ENCODE results near the gene SEMA3G. TPM values are rescaled to one million over a fixed set of nuclear protein-coding genes. Genes with fewer than 3 reads are reported as not detected.

SEMA3G gene
- total RNA-seq, 1 donor from 2014 or later = 12.9 TPM

DNA sequence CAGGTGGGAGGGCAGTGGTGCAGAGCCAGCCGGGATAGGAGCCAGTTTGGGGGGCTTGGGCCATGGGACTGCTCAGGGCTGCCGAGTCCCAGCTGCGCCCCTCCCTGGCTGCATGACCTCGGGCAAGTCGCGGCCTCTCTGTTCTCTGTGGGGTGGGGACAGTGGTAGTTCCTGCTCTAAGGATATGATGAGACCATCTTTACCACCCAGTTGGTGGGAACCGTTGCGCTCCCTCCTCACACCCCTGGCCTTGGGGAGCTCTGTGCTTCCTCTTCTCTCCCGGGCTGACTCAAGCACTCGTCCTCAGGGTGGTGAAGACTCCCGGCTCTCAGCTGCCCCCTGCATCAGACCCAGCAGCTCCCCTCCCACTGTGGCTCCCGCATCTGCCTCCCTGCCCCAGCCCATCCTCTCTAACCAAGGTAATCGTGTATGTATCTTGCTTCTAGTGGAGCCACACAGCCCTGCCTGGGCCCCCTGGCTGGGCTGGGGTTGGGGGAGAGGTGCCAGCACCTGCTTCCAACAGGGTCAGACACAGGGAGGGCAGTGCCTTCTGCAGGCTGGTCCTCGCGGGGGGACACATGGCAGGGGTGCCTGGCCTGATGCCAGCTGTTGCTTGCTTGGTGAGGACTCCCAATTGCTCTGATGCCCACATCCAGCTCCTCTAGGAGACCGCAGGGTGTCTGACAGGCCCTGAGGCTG is 35.1 kb upstream of the SEMA3G start:
- DNase-seq (ENCODE audit: low read depth in 2 of 2) = no peak

DNA sequence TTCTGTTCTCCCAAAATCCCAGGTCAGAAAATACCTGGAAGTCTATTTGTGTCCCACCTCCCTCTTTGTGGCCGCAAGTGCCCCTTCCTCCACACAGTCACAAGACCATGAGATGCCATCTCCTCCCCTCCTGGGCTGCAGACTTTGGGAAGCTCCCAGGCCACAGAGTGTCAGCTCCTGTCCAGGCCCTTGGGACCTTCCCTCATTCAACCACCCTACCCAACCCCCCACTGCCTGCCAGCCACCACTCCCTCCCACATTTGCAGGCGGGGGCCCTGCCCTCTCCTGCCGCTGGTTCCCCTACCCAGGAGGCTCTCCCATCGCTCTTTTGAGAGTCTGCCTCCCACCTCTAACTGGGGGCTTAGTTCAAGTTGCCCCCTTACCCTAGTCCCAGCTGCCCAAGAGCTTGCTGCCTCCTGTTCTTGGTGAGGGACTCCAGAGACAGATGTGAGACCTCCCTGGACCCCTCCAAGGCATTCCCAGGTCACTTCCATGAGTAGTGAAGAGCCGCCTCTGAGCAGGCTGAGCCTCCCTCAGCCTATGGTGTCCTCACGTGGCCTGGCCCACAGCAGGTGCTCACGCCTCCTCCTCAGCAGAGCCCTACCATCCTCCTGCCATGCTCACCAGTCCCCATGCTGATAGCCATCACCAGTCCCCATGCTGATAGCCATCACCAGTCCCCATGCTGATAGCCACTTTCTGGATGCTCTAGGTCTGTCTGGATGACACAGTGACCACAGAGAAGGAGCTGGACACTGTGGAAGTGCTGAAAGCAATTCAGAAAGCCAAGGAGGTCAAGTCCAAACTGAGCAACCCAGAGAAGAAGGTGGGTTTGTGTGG is 34.4 kb upstream of the SEMA3G start:
- no peak for DNase-seq (ENCODE audit: low read depth in 2 of 2)

DNA sequence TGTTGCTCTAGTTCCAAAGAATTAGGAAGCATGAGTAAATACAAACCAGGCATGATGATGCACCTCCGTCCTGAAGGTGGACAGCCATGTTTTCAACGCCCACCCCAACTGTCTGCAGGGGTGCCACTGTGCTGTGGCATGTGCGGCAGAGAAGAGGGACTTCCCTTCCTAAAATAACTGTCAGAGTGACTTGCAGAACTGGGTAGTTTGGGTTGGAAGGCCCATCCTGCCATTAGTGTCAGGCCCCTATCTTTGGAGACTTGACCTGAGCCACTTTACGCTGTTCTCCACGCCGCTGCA is 32.8 kb upstream of the SEMA3G start:
- no peak for DNase-seq (ENCODE audit: low read depth in 2 of 2)

DNA sequence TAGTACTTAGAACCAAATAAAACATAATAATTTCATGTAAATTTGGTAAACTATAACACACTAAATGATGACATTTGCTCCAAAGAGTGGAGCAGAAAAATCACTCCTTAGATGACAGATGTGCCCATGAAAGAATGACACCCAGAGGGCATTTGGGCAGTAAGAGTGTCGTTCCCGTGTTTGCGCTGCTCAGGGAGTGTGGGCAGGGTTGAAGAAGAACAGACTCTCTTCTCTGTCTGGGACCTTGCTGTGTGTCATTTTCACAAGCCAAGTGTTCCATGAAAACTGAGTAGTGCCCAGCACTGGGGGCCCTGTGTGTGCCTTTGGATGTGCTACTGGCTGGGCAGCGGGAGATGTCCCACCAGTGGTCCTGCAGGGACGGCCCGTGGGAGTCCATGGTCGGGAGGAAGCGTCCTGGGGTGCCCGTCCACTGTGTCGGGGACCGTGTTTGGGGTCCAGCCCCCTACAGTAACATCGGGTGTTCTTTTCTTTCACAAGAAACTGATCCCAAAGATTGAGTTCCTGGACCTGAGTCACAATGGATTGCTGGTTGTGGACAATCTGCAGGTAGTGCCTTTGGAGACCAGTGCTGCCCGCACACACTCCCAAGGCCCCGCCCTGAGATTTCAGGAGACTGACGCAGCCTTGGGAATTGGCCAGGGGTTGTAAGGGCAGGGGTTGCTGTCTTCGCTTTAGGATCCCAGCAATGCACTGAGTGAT is 32.3 kb upstream of the SEMA3G start:
- DNase-seq (ENCODE audit: low read depth in 2 of 2) = no peak

DNA sequence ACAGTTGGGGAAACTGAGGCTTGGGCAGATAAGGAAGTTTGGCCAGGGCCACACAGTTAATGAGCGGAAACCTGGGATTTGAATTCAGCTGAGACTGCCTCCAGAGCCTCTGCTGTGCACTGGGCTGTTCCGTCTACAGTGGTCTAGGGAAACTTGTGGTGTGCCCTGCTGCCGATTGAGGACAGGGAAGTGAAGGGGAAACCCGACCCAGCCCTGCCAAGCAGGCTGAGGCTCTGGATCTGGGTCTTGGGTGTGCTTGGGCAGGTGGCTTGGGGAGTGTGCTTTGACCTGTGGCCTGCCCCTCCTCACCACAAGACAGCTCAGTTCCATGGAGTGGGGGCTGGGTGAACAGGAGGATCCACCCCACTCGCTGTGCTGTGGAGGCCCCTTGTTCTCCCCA is 28.1 kb upstream of the SEMA3G start:
- DNase-seq (ENCODE audit: low read depth in 2 of 2) = no peak

DNA sequence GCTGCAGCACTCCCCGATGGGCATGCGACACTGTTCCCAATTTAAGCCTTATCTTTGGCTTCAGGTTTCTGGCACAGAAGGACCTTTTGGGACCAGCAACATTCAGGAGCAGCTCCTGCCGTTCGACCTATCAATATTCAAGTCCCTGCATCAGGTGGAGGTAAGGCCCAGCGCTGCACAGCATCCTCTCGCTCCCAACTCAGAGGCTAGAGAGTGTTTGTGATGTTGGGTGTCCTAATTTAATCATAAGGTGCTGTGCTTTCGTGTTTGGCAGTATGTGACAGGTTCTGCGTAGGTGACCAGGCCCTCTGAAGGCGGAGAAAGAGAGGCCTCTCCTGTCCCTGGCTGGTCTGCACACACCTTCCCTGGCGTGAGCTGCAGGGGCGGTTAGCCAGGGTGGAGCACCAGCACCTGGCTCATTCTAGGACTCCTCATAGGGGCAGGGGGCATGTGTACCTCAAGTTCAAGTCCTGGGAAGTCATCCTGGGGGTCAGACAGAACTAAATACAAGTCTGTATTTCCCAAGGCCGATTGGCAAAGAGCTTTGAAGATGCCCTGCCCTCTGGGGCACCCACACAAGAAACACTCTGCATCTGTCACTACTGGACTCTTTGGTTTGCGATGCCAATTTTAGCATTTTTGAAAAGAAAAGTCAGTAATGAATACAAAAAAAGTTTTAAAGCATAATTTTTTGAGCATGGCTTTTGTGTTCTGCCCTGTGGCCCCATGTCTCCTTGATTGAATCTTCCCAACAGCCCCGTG is 27.5 kb upstream of the SEMA3G start:
- DNase-seq (ENCODE audit: low read depth in 2 of 2) = no peak

DNA sequence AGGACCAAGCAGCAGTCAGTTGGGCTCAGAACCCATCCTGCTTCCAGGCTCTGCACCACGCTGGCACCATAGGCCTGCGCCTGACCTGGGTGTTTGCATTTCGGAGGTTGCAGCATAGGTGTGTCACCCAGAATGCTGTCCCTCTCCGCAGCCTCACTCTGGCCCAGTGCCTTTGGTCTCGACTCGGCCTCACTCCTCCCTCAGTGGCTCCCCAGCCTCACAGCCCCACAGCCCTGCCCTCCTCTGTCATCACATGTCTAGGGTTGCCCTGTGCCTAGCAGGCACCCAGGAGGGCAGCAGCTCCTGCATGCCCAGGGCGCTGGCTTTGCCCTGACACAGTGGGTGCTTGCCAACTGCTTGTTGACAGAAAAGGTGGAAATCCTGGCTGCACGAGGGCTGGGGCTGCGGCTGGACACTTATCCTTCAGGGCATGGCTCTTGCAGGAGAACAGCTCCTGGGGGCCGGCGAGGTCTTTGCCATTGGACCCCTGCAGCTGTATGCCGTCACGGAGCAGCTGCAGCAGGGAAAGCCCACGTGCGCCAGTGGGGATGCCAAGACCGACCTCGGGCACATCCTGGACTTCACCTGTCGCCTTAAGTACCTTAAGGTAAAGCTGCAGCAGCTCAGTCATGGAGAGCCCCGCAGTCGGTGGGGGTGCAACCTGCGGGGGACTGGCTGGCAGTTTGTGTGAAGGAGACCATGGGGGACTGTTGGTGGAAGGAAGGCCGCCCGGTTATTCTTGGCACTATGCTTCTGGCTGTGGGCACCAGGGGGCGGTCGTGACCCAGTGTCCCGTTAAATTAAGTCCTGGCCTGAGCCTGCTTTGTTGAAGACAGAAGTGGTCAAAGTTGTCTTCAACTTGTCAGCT is 26.7 kb upstream of the SEMA3G start:
- peak; percentile 78 to 83 for DNase-seq (ENCODE audit: low read depth in 2 of 2)

DNA sequence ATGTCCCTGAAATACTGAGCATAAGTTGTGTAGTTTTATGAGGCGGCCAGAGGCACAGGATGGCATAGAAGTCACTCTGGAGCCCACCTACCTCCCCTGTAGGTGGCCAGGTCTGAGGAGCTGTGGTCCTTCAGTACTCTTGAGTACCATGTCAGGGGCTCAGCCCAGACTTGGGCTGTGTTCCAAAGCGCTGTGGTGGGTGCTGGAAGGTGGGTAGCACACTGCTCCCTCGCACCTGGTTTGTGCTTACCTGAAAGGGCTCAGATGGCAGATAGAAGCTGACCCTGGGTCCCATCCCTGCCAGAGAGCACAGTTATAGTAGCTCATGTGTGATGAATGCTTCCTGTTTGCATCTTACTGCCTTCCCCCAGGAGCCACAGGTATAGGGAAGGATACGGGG is 26.0 kb upstream of the SEMA3G start:
- no peak for DNase-seq (ENCODE audit: low read depth in 2 of 2)

DNA sequence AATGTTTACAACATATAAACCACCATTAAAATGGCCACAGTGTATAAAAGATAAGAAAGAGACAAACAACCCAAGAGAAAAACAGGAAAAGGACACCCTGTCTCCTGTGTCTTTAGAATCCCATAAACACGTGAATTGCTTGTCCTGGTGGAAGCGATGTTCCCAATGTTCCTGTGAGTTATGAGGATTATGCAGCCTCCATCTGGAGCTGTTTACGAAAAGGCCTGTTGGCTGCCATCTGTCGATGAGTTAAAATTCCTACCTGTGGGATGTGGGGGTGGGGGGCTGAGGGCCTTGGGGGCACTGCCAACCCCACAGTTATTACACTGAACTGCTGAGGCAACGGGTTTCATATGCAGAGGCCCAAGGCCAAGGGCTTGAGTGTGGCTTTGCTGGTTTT is 24.1 kb upstream of the SEMA3G start:
- DNase-seq (ENCODE audit: low read depth in 2 of 2) = no peak

DNA sequence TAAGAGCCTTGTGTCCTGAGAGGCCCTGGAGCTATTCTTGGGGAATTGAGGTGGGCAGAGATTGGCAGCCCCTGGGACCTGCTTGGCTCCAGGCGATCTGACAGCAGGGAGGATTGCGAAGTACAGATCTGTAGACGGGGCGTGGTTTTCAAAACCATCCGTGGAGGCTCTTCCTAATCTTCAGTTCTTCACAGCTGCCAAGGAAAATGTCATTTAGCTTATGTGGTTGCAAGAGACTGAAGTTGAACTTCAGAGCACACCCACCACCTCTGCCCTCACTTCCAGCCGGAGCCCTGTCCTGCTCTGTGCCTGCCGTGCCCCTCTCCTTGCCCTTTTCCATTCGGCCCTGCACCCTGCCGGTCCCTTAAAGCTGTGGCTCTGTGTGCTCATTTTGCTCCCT is 23.4 kb upstream of the SEMA3G start:
- no peak for DNase-seq (ENCODE audit: low read depth in 2 of 2)

DNA sequence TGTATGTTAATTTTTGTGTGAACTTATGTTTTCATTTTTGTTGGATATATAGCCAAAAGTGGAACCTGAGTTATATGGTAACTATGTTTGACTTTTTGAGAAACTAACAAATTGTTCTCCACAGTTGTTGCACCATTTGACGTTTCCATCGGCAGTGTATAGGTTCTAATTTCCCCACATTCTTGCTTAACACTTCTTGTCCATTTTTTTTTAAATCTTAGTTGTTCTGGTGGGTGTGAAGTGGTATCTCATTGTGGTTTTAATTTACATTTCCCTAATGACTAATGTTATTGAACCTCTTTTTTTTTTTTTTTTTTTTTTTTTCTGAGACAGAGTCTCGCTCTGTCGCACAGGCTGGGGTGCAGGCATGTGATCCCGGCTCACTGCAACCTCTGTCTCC is 18.5 kb upstream of the SEMA3G start:
- DNase-seq (ENCODE audit: low read depth in 2 of 2) = no peak

DNA sequence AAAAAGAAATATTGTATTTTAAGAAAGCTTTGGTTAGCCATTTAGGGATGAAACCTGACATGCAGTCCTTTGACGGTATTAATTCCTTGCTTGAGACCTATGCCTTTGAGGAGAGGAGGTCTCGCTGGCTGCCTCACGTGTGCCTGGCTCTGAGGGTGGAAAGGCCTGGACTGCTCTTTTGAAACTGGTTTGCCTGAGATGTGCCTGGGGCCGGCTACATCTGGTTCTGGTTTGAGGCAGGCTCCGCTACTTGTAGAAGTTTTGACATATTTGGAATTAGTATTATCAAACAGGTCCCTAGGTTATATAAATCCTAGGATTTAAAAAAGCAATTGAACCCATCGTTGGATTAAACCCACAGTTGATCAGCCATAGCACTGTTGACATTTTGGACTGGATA is 17.0 kb upstream of the SEMA3G start:
- DNase-seq (ENCODE audit: low read depth in 2 of 2) = no peak

DNA sequence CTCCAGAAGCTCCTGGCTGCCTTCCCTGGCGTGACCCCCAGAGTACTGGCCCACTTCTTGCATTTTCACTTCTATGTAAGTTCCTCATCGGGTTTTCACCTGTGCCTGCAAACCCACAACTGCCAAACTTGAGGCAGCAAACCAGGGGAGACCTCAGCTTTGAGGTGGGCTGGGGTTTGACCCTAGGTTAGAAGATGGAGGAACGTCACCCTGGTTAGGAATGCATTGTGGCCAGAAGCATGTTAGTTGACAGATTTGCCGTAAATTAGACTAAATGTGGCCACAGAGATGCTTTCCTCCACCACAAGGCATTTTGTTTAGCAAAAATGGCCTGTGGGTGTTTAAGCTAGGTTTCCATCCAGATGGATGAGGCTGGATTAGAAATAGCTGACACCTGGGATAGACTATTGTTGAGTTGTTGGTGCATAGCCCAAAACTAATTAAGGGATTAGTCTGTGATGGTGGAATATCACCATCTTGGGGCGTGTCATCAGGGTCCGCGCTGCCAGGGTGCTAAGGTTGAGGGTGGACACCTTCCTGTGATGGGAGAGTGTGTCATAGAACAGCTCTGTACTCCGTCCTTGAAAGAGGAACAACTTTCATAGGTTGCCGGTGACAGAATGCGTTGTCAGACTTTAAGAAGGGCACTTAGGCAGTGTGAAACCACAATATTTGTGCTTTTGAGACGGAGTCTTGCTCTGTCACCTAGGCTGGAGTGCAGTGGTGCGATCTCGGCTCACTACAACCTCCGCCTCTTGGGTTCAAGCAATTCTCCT is 14.1 kb upstream of the SEMA3G start:
- no peak for DNase-seq (ENCODE audit: low read depth in 2 of 2)

DNA sequence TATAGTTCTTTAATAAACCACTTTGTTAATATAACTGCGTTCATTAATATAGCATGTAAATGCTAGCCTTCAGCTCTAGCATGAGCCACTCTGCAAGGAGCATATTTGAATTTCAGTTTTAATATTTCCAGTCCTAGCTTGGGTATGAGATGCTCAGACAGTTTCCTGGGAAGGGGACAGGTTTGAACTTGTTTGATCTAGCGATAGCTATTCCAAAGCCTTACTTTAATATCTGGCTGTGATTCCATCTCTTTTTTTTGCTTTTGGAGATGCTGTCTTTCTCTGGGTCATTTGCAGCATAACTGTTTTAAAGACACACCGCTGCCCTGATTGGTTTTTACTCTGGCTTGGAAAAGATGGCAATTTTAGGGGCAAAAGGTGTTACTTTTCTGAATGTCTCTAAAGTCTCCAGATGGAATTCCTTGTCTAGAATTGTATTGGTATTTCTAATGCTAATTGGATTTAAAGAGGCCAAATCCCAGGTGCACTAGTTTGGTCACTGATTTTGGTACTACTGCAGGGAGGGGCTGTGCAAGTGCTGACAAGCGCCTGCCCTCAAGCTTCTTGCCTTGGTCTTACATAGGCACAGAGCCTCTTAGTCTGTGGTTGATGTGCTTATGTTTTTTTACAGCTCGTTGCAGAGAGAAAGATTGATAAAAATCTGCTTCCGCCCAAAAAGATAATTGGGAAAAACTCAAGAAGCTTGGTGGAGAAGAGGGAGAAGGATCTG is 13.3 kb upstream of the SEMA3G start:
- DNase-seq (ENCODE audit: low read depth in 2 of 2) = no peak

DNA sequence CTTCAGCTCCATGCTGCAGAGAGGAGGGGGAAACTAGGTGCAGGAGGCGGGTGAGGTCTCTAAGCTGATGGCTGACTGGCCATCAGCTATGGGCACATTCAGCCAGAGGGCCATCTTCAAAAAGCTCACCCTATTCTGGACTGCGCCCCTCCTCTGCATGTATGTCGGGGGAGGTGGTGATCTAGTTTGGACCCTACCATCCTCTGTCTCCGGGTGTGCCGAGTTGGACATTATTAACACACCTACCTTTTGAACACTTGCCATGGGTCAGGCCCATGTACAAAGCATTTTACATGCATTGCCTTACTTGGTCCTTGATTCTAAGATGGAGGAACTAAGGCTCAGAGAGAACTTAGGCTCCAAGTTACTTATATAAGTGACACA is 11.9 kb upstream of the SEMA3G start:
- DNase-seq (ENCODE audit: low read depth in 2 of 2) = no peak

DNA sequence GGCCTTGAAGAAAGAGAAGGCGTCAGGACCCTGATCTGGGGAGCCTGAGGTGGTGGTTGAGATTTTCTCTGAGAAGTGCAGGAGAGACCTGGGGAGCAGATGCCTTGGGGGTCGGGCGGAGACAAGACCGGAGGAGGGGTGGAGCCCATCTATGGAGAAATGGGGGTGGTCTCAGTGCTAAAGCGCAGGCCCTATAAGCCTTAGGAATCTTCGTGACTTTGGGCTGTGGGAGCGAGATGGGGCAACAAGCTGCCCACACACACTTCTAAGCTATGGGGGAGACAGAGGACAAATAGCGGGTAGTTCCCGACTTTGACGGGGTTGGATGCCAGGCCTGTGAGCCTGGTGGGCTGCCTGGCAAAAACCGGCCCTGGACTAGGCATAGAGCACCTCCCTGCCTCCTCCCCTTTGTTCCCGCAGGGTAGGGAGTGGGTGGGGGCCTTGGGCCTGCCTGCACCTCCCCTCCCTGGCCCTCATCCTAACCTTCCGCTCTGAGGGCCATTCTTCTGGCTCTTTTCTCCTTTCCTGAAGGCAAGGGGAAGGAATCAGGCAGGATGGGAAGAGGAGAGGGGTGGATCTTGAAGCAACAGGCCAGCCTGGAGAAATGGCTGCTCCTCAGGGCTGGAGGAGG is 11.4 kb upstream of the SEMA3G start:
- DNase-seq (ENCODE audit: low read depth in 2 of 2) = peak in 1 of 2 donors; percentile 28

DNA sequence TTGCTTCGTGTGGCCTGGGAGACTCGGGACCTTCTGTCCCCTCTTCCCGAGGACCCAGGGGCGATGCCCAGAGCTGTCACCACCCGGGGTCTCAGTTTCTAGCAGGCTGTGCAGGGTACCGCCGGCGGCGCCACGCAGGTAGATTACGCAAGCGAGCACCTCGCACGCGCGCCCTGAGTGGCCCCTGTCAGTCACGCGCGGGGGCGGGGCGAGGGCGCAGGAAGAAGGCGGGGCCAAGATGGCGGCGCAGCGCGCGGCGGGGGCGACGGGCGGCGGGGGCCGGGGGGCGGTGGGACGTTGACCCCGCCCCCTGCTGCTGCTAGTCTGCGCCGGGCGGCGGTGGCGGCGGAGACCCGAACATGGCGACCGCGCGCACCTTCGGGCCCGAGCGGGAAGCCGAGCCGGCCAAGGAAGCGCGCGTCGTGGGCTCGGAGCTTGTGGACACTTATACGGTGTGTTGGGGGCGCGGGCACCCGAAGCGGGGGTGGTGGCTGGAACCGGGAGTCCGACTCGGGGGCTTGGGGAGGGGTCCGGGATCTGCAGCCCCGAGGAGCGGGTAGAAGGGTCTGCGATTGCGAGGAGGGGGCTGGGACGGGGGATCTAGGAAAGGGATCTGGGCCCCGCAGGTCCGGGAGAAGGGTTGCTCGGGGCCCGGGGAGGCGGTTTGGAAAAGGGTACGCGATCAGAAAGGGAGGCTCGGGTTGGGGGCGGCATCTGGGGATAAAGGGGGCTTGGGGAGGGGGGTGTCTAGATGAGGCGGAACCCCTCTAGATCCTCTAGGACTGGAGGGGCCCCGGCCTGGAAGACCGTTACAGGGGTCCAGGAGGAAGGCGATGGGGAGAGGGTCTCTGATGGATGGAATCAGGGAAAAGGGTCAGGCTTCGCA is 10.6 kb upstream of the SEMA3G start, which contains the start of gene NISCH:
Gene NISCH (plus strand): TSS at position 322 of the 886 bp plus-strand sequence. CDS start 38 bp downstream, at position 360.
- DNase-seq (ENCODE audit: low read depth in 2 of 2) = peak; percentile 81 to 92

DNA sequence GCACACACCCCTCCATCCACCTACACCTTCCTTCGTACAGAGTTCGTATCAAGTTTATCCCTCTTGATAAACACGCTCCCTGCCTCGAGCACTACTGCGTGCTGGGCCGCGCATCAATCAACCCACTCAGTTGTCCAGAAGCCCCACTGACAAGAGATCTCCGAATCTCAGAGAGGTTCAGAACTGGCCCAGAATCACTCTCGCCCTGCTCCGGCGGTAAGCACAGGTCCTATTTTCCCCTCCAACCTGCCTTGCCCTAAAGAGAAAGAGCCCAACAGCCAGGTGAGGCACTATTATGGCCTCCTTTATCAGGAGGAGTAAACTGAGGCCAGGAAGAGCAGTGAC is 10.0 kb upstream of the SEMA3G start:
- no peak for DNase-seq (ENCODE audit: low read depth in 2 of 2)

Measured in lung microvascular endothelial cell (primary cell).